Suprapubic skin (tissue), 4 donors: ENCODE measurements around the gene NPC1. TPM values are rescaled to one million over a fixed set of nuclear protein-coding genes. Genes with fewer than 3 reads are reported as not detected.

ENCODE experiments used
- DNase-seq, 2 donors: peaks; one replicate each; pipeline ENCODE4 v3.0.0-alpha.2; 2019; ENCODE audit warnings: low spot score in 2 of 2
- H3K27ac ChIP-seq: fragments of 200-600 bp; sonication (generic); one replicate; pipeline ENCODE4 v1.5.1; 2019
- H3K27me3 ChIP-seq: fragments of 200-600 bp; sonication (generic); one replicate; pipeline ENCODE4 v1.5.1; 2019
- H3K36me3 ChIP-seq: fragments of 200-600 bp; sonication (generic); one replicate; pipeline ENCODE4 v1.5.1; 2019
- H3K4me1 ChIP-seq: fragments of 200-600 bp; sonication (generic); one replicate; pipeline ENCODE4 v1.5.1; 2019
- H3K4me3 ChIP-seq: fragments of 200-600 bp; sonication (generic); one replicate; pipeline ENCODE4 v1.5.1; 2019; ENCODE audit warnings: mild to moderate bottlenecking
- H3K9me3 ChIP-seq: fragments of 200-600 bp; sonication (generic); one replicate; pipeline ENCODE4 v1.5.1; 2019
- EP300 ChIP-seq: sonication (generic); formaldehyde crosslinking; IDR thresholded peaks from one replicate; pipeline ENCODE4 v1.6.1; 2017; ENCODE audit warnings: antibody characterized with exemption
- POLR2A ChIP-seq, 2 donors: fragments of 450-650 bp; IDR thresholded peaks; one replicate each; pipeline ENCODE4 v1.6.1; 2017; ENCODE audit warnings: antibody characterized with exemption in 2 of 2, mild to moderate bottlenecking in 2 of 2, moderate library complexity in 2 of 2
- POLR2AphosphoS5 ChIP-seq, 3 donors: sonication (generic); formaldehyde crosslinking; IDR thresholded peaks; one replicate each; pipeline ENCODE4 v1.6.1; 2017; ENCODE audit warnings: antibody characterized with exemption in 3 of 3
- WGBS: methylation state at CpG from one replicate; pipeline ENCODE4 v1.1.5; 2018; 5-methylcytosine and 5-hydroxymethylcytosine counted together
- total RNA-seq, 4 donors: library from RNA; depleted of rRNA; stranded (reverse); fragments of >200 nt; gene quantifications; one replicate each; pipeline ENCODE4 v1.1.0, GENCODE V29; 2016
- TF ChIP-seq, protein P1 (sequence below), 2 donors: fragments of 200-600 bp in 1 of 2; fragments of 450-650 bp in 1 of 2; sonication (generic) in 1 of 2; IDR thresholded peaks; one replicate each; pipeline ENCODE4 v1.5.1; 2016 to 2019; ENCODE audit warnings: antibody characterized with exemption in 2 of 2, mild to moderate bottlenecking in 1 of 2, moderate library complexity in 1 of 2

The NPC1 gene
- total RNA-seq, 4 donors from 2014 or later = 73.5 to 132 (median 90.3) TPM

DNA sequence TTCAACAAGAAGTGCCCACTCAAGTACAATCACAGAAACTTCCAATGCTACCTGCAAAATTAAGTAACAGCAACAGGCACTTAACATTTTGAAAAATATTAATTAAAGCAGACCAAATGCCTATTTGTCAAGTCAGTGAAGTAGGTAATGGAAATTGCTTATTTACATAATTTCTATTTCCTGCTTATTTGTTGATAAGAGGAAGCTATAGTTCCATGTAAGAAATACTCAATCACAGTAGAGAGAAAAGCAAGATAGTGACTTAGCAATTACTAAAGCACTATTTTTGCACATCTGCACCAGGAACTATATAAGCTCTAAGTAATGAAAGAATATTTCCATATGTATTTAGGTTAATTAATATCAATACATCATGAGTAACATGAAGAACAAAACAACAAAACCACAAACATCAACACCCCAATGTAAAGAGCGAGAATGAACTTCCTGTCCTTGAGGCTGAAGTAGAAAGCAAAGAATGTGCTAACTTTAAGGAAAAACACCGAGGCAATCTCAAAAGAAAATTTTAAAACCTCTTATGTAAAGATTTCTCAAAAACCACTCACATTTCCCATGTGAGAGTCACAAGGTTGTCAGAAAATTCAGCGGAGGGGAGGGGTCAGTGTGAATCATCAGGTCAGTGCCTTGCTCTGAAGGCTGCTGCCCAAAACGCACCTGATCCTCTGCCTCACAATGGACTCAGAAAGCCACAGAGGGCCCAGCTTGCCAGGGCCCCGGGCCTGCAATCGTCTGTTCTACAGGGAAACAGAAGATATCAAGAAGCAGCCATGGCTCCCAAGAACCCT lies 12.5 kb downstream of the NPC1 start:
- TF ChIP-seq POLR2AphosphoS5 (IDR thresholded peaks at IDR 0.05) (no peak), EP300 (no peak), POLR2A (IDR thresholded peaks at IDR 0.05) (no peak)
- TF ChIP-seq, protein P1, sequence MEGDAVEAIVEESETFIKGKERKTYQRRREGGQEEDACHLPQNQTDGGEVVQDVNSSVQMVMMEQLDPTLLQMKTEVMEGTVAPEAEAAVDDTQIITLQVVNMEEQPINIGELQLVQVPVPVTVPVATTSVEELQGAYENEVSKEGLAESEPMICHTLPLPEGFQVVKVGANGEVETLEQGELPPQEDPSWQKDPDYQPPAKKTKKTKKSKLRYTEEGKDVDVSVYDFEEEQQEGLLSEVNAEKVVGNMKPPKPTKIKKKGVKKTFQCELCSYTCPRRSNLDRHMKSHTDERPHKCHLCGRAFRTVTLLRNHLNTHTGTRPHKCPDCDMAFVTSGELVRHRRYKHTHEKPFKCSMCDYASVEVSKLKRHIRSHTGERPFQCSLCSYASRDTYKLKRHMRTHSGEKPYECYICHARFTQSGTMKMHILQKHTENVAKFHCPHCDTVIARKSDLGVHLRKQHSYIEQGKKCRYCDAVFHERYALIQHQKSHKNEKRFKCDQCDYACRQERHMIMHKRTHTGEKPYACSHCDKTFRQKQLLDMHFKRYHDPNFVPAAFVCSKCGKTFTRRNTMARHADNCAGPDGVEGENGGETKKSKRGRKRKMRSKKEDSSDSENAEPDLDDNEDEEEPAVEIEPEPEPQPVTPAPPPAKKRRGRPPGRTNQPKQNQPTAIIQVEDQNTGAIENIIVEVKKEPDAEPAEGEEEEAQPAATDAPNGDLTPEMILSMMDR (IDR thresholded peaks at IDR 0.05) = no peak
- Histone ChIP-seq H3K27me3 (no peaks in the 10 kb centered on the region), H3K27ac (peak overlapping the region; percentile 44), H3K9me3 (no peaks in the 10 kb centered on the region), H3K36me3 (peaks cover 46% of the 10 kb centered on the region), H3K4me3 (no peak overlapping the region), H3K4me1 (peaks cover 18% of the 10 kb centered on the region)
- 52% methylated on average over 6 of the region's 6 CpGs for WGBS
- DNase-seq = no peak

GRCh38 chr18:23573020-23573419 lies 13.3 kb downstream of the NPC1 start:
- H3K4me1 ChIP-seq = peaks cover 20% of the 10 kb centered on the region
- WGBS = 86% methylated on average over 4 of the region's 4 CpGs
- no peak overlapping the region for H3K4me3 ChIP-seq
- TF ChIP-seq POLR2AphosphoS5 (IDR thresholded peaks at IDR 0.05) (no peak), EP300 (no peak), POLR2A (IDR thresholded peaks at IDR 0.05) (no peak)
- TF ChIP-seq, protein P1 (IDR thresholded peaks at IDR 0.05) = no peak
- peaks cover 54% of the 10 kb centered on the region for H3K36me3 ChIP-seq
- no peaks in the 10 kb centered on the region for H3K9me3 ChIP-seq
- no peak for DNase-seq
- H3K27me3 ChIP-seq = no peaks in the 10 kb centered on the region
- no peak overlapping the region for H3K27ac ChIP-seq

DNA sequence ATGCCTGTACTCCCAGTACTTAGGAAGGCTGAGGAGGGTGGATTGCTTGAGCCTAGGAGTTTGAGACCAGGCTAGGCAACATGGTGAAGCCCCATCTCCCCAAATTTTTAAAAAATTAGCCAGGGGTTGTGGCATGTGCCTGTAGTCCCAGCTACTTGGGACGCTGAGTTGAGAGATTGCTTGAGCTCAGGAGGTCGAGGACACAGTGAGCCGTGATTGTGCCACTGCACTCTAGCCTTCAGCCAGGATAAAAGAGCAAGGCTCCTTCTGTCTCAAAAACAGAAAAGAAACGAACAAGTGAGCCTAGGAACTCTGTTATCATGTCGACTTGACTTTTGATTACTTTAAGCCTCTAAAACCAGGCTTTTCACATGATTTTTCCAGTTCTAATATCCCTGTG lies 13.7 kb downstream of the NPC1 start:
- Histone ChIP-seq H3K27ac (no peak overlapping the region), H3K4me3 (no peak overlapping the region), H3K36me3 (peaks cover 57% of the 10 kb centered on the region), H3K27me3 (no peaks in the 10 kb centered on the region), H3K9me3 (no peaks in the 10 kb centered on the region), H3K4me1 (peaks cover 20% of the 10 kb centered on the region)
- 88% methylated on average over 5 of the region's 5 CpGs for WGBS
- TF ChIP-seq, protein P1 (IDR thresholded peaks at IDR 0.05) = no peak
- TF ChIP-seq POLR2A (IDR thresholded peaks at IDR 0.05) (no peak), POLR2AphosphoS5 (IDR thresholded peaks at IDR 0.05) (no peak), EP300 (no peak)
- no peak for DNase-seq

DNA sequence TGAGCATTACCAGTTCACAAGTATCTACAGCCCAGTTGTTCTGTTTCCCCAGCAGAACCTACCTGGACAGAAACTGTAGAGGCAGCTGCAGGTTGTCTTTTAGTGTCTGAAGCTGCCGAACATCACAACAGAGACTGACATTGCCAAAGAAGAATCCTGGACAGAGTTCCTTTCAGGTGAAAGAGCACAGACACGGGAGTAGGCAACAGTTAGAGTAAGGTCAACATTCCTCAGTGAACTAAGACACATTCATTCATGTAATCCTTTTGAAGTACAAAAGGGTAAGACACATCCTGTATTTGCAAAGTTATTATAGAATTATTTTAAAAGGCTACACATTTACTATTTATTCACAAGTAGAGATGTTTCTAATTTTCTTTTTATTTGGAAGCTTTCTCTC lies 14.3 kb downstream of the NPC1 start:
- peaks cover 62% of the 10 kb centered on the region for H3K36me3 ChIP-seq
- H3K27ac ChIP-seq = no peak overlapping the region
- H3K9me3 ChIP-seq = no peaks in the 10 kb centered on the region
- H3K27me3 ChIP-seq = no peaks in the 10 kb centered on the region
- TF ChIP-seq POLR2AphosphoS5 (IDR thresholded peaks at IDR 0.05) (no peak), POLR2A (IDR thresholded peaks at IDR 0.05) (no peak), EP300 (no peak)
- TF ChIP-seq, protein P1 (IDR thresholded peaks at IDR 0.05) = no peak
- peaks cover 20% of the 10 kb centered on the region for H3K4me1 ChIP-seq
- 82% methylated on average over 2 of the region's 2 CpGs for WGBS
- no peak overlapping the region for H3K4me3 ChIP-seq
- DNase-seq = no peak

- H3K36me3 ChIP-seq = peaks cover 57% of the 10 kb centered on the region
- 64% methylated on average over 3 of the region's 3 CpGs for WGBS
These were observed 15.3 kb downstream of the NPC1 start for GRCh38 chr18:23570912-23571504.

More at GRCh38 chr18:23570912-23571504, 15.3 kb downstream of the NPC1 start:
- H3K9me3 ChIP-seq = no peaks in the 10 kb centered on the region
- H3K27me3 ChIP-seq = no peaks in the 10 kb centered on the region
- DNase-seq = no peak
- H3K27ac ChIP-seq = no peak overlapping the region
- no peak overlapping the region for H3K4me3 ChIP-seq
- no peak for TF ChIP-seq POLR2AphosphoS5 (IDR thresholded peaks at IDR 0.05)
- TF ChIP-seq POLR2A (IDR thresholded peaks at IDR 0.05) = no peak
- TF ChIP-seq, protein P1 (IDR thresholded peaks at IDR 0.05) = no peak
- TF ChIP-seq EP300 = no peak
- H3K4me1 ChIP-seq = peaks cover 20% of the 10 kb centered on the region
